ENCODE results near the gene RNF213. TPM values are rescaled to one million over a fixed set of nuclear protein-coding genes. Genes with fewer than 3 reads are reported as not detected.

The RNF213 gene
- total RNA-seq, 1 experiment from 2014 or later, result 44.5 TPM

DNA sequence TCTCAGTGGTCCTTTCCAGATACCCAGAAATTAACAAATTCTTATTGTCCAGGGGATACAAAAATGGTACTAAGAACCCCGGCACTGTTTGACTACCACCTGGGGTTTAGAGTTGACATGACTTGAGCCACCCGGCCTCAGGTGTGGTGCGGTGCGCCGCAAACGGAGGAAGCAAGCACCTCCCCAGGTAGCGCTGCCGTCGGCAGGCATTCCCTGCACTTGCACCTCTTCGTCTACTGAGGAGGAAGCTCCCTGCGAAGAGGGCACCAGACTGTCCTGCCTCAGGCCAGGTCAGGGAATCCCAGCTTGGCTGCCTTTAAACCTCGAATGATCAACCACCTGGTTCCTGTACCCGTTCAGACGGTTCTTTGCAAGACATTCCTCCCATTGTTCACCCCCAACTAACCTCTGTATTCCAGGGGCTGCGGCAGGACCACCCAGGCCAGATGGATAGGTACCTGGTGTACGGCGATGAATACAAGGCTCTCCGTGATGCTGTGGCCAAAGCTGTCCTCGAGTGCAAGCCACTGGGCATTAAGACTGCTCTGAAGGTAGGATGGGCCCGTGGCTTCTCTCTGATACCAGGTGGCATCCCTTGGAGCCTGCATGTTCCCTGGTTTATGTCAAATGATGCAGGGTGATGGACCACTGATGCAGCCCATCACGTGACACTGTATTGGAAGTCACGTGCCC is 113.5 kb downstream of the RNF213 start:
- POLR2A ChIA-PET, result no interaction called here

DNA sequence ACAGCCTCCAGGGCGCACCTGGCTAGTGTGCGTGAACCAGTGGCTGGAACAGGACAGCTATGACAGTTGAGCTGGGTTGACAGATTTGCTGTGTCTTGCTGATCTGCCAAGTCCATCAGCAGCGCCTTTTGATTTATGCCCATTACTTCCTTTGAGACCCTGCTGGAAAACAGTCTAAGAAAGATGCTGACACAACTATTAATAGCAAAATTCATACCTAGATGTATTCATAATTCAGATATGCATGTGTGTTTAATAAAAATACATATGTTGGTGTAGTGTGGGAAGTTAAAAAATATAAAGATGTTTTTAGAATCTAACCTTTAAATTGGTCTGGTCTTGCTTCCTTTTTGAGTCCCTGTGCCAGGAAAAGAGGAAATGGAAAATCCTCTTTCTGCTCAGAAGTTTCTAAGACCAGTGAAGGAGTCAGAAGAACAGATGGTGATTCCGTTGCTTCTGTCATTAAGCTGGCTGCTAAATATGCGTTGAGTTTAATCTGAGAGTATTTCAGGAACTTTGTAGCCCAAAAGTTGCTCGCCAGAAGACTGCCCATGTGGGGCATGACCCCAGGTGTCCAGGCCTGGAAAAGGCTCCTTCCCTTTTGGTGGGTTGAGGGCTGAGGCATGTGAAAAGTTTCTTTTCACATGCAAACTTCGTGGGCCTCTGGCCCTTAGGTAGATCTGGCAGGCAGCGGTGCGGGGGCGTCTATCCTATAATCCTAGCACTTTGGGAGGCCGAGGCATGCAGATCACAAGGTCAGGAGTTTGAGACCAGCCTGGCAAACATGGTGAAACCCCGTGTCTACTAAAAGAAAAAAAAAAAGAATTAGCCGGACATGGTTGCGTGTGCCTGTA is 114.3 kb downstream of the RNF213 start:
- H3K79me2 ChIP-seq (ENCODE audit: insufficient read depth, low read length), result no peaks in the 10 kb centered on the region
- H4K20me1 ChIP-seq (ENCODE audit: insufficient read depth), result no peaks in the 10 kb centered on the region
- peaks cover 20 to 37% of the 10 kb centered on the region in 2 experiments; a peak in 3 of 4 replicates for H3K36me3 ChIP-seq (ENCODE audit: control insufficient read depth in 1 of 2, insufficient read depth in 2 of 2, low read length in 2 of 2)
- H3K9me2 ChIP-seq (ENCODE audit: insufficient read depth), result no peaks in the 10 kb centered on the region
- RAD21 ChIA-PET (ENCODE audit: low non-redundant PET in 1 of 2, low total read pairs in 2 of 2, uncharacterized antibody in 2 of 2, unreplicated experiment in 2 of 2), result no interaction called here
- H3K9me3 ChIP-seq (ENCODE audit: control insufficient read depth in 1 of 2, insufficient read depth in 1 of 2, low read depth in 1 of 2, low read length in 2 of 2), result no peaks in the 10 kb centered on the region
- no peak overlapping the region for H2AFZ ChIP-seq (ENCODE audit: low read depth, low read length, poor library complexity, severe bottlenecking)
- H3K9ac ChIP-seq (ENCODE audit: low read length), result no peak overlapping the region
- POLR2A ChIA-PET, result no interaction called here
- BruUV-seq (replicated peaks), result no TSS peak
- no peak for DNase-seq (ENCODE audit: low read depth, low spot score)
- CTCF ChIA-PET, result no interaction called here
- ATAC-seq, result no peak
- intact Hi-C loops (cut with micrococcal nuclease), result no loop called here
- H3K27ac ChIP-seq (ENCODE audit: low read depth, low read length), result no peak overlapping the region
- no peaks in the 10 kb centered on the region for H3K27me3 ChIP-seq (ENCODE audit: insufficient read depth, low read length)
- H3K4me2 ChIP-seq (ENCODE audit: low read length), result no peak overlapping the region
- no peak for TF ChIP-seq SP1 (IDR thresholded peaks at IDR 0.05; ENCODE audit: low read depth)
- no peak for TF ChIP-seq RAD21 (IDR thresholded peaks at IDR 0.05; ENCODE audit: low read depth)
- TF ChIP-seq TCF7L2 (IDR thresholded peaks at IDR 0.05; ENCODE audit: borderline replicate concordance, extremely low read depth, insufficient read depth, insufficient read length), result no peak
- TF ChIP-seq CBX3 (IDR thresholded peaks at IDR 0.05; ENCODE audit: low read depth), result no peak
- TF ChIP-seq, protein P1, sequence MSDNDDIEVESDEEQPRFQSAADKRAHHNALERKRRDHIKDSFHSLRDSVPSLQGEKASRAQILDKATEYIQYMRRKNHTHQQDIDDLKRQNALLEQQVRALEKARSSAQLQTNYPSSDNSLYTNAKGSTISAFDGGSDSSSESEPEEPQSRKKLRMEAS (IDR thresholded peaks at IDR 0.05), result no peak
- TF ChIP-seq CEBPB (IDR thresholded peaks at IDR 0.05; ENCODE audit: low read depth), result no peak
- TF ChIP-seq JUND (IDR thresholded peaks at IDR 0.05), result no peak
- TF ChIP-seq, protein P2, sequence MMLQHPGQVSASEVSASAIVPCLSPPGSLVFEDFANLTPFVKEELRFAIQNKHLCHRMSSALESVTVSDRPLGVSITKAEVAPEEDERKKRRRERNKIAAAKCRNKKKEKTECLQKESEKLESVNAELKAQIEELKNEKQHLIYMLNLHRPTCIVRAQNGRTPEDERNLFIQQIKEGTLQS (IDR thresholded peaks at IDR 0.05), result no peak
- TF ChIP-seq SIN3A (IDR thresholded peaks at IDR 0.05; ENCODE audit: low read depth), result no peak
- no peak for TF ChIP-seq YY1 (IDR thresholded peaks at IDR 0.05; ENCODE audit: extremely low read depth, insufficient replicate concordance, low read depth, low read length)
- no peak for TF ChIP-seq SRF (IDR thresholded peaks at IDR 0.05; ENCODE audit: low read depth)
- TF ChIP-seq EGR1 (IDR thresholded peaks at IDR 0.05; ENCODE audit: low read depth), result no peak
- no peak for TF ChIP-seq EZH2 (IDR thresholded peaks at IDR 0.05)
- TF ChIP-seq POLR2A (IDR thresholded peaks at IDR 0.05; ENCODE audit: borderline replicate concordance, extremely low read depth, insufficient read depth, insufficient read length), result no peak
- TF ChIP-seq FOSL1 (IDR thresholded peaks at IDR 0.05; ENCODE audit: low read depth), result no peak
- no peak overlapping the region for H3K4me3 ChIP-seq (replicated peaks in 1 of 2; ENCODE audit: low read depth in 1 of 2, low read length in 2 of 2)
- H3K4me1 ChIP-seq (ENCODE audit: control insufficient read depth in 1 of 2, insufficient read depth in 2 of 2, low read length in 2 of 2), result no peaks in the 10 kb centered on the region

More for the DNA sequence above, 113.5 kb downstream of the RNF213 start:
- Histone ChIP-seq H3K36me3 (ENCODE audit: control insufficient read depth in 1 of 2, insufficient read depth in 2 of 2, low read length in 2 of 2) (peaks cover 23 to 40% of the 10 kb centered on the region in 2 experiments; a peak in 3 of 4 replicates), H3K4me2 (ENCODE audit: low read length) (no peak overlapping the region), H3K9ac (ENCODE audit: low read length) (no peak overlapping the region), H3K9me3 (ENCODE audit: control insufficient read depth in 1 of 2, insufficient read depth in 1 of 2, low read depth in 1 of 2, low read length in 2 of 2) (no peaks in the 10 kb centered on the region), H3K79me2 (ENCODE audit: insufficient read depth, low read length) (no peaks in the 10 kb centered on the region), H3K9me2 (ENCODE audit: insufficient read depth) (no peaks in the 10 kb centered on the region), H3K27me3 (ENCODE audit: insufficient read depth, low read length) (no peaks in the 10 kb centered on the region), H3K4me3 (replicated peaks in 1 of 2; ENCODE audit: low read depth in 1 of 2, low read length in 2 of 2) (no peak overlapping the region), H3K4me1 (ENCODE audit: control insufficient read depth in 1 of 2, insufficient read depth in 2 of 2, low read length in 2 of 2) (no peaks in the 10 kb centered on the region), H4K20me1 (ENCODE audit: insufficient read depth) (no peaks in the 10 kb centered on the region), H3K27ac (ENCODE audit: low read depth, low read length) (no peak overlapping the region), H2AFZ (ENCODE audit: low read depth, low read length, poor library complexity, severe bottlenecking) (no peak overlapping the region)
- intact Hi-C loops (cut with micrococcal nuclease), result no loop called here
- no TSS peak for BruUV-seq (replicated peaks)
- DNase-seq (ENCODE audit: low read depth, low spot score) (no peak), ATAC-seq (no peak; the same call in 1 of the 2 replicates)
- ChIA-PET RAD21 (ENCODE audit: low non-redundant PET in 1 of 2, low total read pairs in 2 of 2, uncharacterized antibody in 2 of 2, unreplicated experiment in 2 of 2) (no interaction called here), CTCF (no interaction called here)
- no peak for TF ChIP-seq YY1 (IDR thresholded peaks at IDR 0.05; ENCODE audit: extremely low read depth, insufficient replicate concordance, low read depth, low read length)
- TF ChIP-seq POLR2A (IDR thresholded peaks at IDR 0.05; ENCODE audit: borderline replicate concordance, extremely low read depth, insufficient read depth, insufficient read length), result no peak
- no peak for TF ChIP-seq ZNF274 (IDR thresholded peaks at IDR 0.05; ENCODE audit: low read depth, low read length)
- TF ChIP-seq, protein P2 (IDR thresholded peaks at IDR 0.05), result no peak
- TF ChIP-seq ZFX (IDR thresholded peaks at IDR 0.05), result no peak
- TF ChIP-seq SIN3A (IDR thresholded peaks at IDR 0.05; ENCODE audit: low read depth), result no peak
- no peak for TF ChIP-seq EZH2 (IDR thresholded peaks at IDR 0.05)
- TF ChIP-seq JUND (IDR thresholded peaks at IDR 0.05), result no peak
- no peak for TF ChIP-seq RAD21 (IDR thresholded peaks at IDR 0.05; ENCODE audit: low read depth)
- TF ChIP-seq SRF (IDR thresholded peaks at IDR 0.05; ENCODE audit: low read depth), result no peak
- TF ChIP-seq, protein P1 (IDR thresholded peaks at IDR 0.05), result no peak
